Measurements from ENCODE around the gene FOXA1.

The FOXA1 gene

GRCh38 chr14:37615582-37616289, 20.7 kb upstream of the FOXA1 start:
- ATAC-seq (no peak), DNase-seq (no peak)
- Mint-ChIP-seq H3K4me3 (no peak overlapping the region), H3K9me3 (peaks cover 18 to 19% of the 10 kb centered on the region in 2 donors), H3K27me3 (peaks cover 21% of the 10 kb centered on the region), H3K4me1 (no peaks in the 10 kb centered on the region), H3K27ac (no peak overlapping the region)

DNA sequence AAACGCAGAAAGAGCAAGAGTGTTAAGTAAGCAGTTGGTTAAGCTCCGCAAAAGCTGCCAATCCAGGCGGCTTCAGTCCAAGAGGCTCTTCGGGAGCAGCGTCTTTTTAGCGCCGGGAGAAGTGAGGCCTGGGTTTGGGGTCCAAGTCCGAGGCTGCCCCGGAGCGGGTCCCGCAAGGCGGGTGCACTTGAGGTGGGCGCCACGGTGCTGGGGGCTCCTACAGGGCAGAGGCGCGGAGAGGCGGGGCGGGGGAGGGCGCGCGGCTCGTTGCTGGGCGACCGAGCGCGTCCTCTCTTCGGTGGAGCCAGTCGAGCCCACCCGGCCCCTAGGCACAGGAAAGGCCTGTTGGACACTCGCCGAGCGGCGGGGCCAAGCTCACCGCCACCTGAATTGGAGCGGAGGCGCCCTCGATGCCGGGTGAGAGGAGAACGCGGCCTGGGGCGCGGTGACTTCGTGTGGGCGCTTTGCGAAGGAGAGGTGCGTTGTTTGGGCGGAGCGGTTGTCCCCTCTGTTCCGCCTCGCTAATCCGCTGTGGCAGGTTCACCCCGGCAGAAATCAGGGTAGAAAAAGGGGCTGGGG, 16.0 kb upstream of the FOXA1 start:
- Mint-ChIP-seq H3K9me3 (peaks cover 16 to 30% of the 10 kb centered on the region in 2 donors), H3K27me3 (peaks cover 31% of the 10 kb centered on the region), H3K4me1 (no peaks in the 10 kb centered on the region), H3K4me3 (no peak overlapping the region), H3K27ac (peak overlapping the region; percentile 14 to 54)
- ATAC-seq (no peak), DNase-seq (no peak)

DNA sequence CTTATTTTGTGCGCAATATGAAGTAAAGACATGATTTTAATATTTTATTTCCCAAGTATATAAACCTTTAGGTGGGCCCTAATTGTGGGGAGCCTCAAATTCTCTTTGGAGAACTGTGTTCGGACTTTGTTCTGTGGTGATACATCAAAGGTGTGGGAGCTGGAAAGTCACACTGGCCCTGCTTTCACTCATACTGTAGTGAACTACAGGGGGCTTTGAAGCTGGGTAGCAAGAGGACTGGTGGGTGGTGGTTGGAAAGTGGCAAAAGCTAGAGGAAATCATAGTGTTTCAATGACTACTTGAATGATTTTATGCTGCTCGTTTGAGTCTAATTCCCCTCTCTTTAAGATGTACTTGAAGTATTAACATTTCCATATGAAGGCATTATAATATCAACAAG, 13.6 kb upstream of the FOXA1 start:
- Mint-ChIP-seq H3K9me3 (peaks cover 6 to 31% of the 10 kb centered on the region in 2 donors), H3K4me3 (no peak overlapping the region), H3K27ac (peak overlapping the region in 1 of 2 donors; percentile 54), H3K4me1 (no peaks in the 10 kb centered on the region), H3K27me3 (peaks cover 49% of the 10 kb centered on the region)
- no peak for ATAC-seq
- DNase-seq: no peak

GRCh38 chr14:37606678-37607077, 11.6 kb upstream of the FOXA1 start:
- H3K4me3 Mint-ChIP-seq: no peak overlapping the region
- no peak for ATAC-seq
- H3K4me1 Mint-ChIP-seq: no peaks in the 10 kb centered on the region

GRCh38 chr14:37603688-37604251, 8.7 kb upstream of the FOXA1 start:
- Mint-ChIP-seq H3K4me3 (no peak overlapping the region), H3K27ac (no peak overlapping the region), H3K9me3 (peaks cover 9 to 34% of the 10 kb centered on the region in 2 donors), H3K27me3 (peaks cover 74% of the 10 kb centered on the region), H3K4me1 (peaks cover 14% of the 10 kb centered on the region)
- ATAC-seq (no peak), DNase-seq (no peak)

More at GRCh38 chr14:37606678-37607077, 11.6 kb upstream of the FOXA1 start:
- DNase-seq: no peak
- Mint-ChIP-seq H3K9me3 (peaks cover 10 to 41% of the 10 kb centered on the region in 2 donors), H3K27ac (no peak overlapping the region), H3K27me3 (peaks cover 63% of the 10 kb centered on the region)

DNA sequence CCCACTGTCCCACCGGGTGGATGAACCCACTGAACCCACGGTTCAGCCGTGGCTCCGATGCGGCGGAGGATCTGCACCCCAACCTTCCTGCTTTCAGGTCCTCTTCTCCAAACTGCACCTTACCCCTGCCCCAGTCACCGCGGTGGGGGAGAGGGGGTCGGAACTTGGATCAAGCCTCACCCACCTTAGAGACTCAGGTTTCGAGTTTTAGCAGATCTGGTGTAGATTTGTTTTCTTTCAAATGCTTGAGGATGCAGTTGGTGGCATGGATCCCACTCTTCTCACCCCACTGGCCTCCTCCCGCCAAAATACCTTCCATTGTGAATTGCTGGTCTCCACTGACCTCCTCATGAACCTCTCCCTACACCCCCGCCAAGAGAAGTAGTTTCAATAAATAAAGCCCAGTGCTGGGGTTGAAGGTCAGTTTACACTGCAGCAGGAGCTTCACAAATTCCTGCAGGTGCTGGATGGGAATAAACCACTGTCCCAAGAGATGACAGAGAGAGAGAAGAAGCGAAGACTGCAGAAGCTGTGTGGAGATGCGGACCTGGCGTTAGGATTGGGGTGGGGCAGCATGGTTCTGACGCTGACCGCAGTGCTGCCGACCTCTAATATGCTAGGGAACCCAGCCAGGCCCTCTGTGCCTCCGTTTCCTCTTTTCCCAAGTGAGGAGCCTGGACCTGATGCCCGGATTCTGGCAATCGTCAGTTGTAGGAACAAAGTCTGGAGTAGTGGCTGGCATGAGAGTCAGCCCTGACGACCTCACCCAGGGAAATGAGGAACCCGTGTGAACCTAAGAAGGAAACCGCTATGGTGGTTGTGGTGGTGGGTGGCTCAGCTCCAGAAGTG, 7.8 kb upstream of the FOXA1 start:
- Mint-ChIP-seq H3K4me1 (peaks cover 22% of the 10 kb centered on the region), H3K27me3 (peaks cover 83% of the 10 kb centered on the region), H3K4me3 (no peak overlapping the region), H3K27ac (no peak overlapping the region), H3K9me3 (peaks cover 9 to 34% of the 10 kb centered on the region in 2 donors)
- ATAC-seq: no peak
- no peak for DNase-seq

DNA sequence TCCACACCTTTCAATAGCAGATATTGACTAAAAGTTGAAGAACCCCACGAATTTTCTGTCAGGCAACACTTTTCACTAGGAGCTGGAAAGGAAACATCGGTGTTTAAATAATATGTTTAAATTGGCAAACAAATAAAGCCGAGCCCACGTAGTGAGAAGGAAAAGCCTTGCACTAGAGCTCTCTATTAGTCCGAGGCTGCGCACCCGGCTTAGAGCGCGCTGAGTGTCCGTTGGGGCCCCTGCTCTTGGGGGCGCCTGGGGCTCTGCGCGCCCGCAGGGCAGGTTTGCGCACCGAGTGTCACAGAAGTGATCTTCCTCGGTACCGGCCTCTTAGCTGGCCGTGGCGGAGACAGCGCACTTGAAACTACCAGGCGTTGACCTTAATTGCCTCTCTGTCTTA, 6.8 kb upstream of the FOXA1 start:
- ATAC-seq: no peak
- Mint-ChIP-seq H3K27me3 (peaks cover 93% of the 10 kb centered on the region), H3K9me3 (peaks cover 9 to 34% of the 10 kb centered on the region in 2 donors), H3K4me1 (peaks cover 24% of the 10 kb centered on the region), H3K4me3 (no peak overlapping the region), H3K27ac (no peak overlapping the region)
- DNase-seq: no peak

- no peak for DNase-seq
- peaks cover 30% of the 10 kb centered on the region for H3K4me1 Mint-ChIP-seq
- H3K4me3 Mint-ChIP-seq: no peak overlapping the region
- H3K27ac Mint-ChIP-seq: peak overlapping the region in 1 of 2 donors; percentile 15
- H3K27me3 Mint-ChIP-seq: peaks cover 93% of the 10 kb centered on the region
- ATAC-seq: no peak
- peaks cover 9 to 28% of the 10 kb centered on the region in 2 donors for H3K9me3 Mint-ChIP-seq
Observed at GRCh38 chr14:37600880-37601741, 6.1 kb upstream of the FOXA1 start.

DNA sequence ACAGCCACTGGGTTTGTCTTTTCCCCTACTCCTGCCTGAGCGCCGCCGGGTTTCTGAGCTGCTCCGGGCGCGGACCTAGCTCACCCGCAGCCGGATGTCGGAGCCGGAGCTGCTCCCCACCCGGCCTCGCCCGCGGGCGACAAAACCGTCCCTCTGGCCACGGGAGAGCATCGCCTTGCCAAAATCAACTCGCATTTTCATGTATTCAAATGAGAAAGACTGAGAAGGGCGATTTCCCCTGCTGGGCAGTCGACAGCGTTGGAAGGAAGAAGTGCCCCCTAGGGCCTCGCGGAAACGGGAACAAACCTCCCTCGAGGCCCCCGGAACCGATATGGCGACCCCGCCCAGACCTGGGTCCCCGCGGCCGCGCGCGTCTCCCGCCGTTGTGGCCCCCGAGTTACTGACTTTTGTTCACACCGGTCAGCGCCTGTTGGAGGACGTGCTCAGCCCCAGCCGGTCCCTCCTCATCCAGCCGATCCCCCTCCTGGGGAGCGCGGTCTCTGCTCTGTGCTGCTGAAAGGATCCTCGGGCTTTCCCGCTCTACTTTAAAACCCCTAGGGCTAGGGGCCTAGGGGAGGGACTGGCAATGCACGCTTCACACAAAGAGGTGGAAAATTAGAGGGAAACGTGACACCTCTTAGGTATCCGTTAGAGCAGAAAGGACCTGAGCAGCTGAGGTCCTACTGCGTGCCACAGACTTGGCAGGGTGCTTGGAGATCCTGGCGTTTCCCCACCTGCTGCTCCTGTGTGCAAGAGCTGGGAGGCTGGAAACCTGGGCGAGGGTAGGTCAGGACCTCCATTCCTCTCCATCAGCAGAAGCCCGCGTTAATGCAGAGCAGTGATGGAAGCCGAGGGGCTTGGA, 4.7 kb upstream of the FOXA1 start:
- peaks cover 42% of the 10 kb centered on the region for H3K4me1 Mint-ChIP-seq
- H3K4me3 Mint-ChIP-seq: peak overlapping the region; percentile 31 to 71
- no peak for DNase-seq
- H3K9me3 Mint-ChIP-seq: peaks cover 9 to 26% of the 10 kb centered on the region in 2 donors
- ATAC-seq: no peak
- H3K27me3 Mint-ChIP-seq: peaks cover 97% of the 10 kb centered on the region
- no peak overlapping the region for H3K27ac Mint-ChIP-seq

DNA sequence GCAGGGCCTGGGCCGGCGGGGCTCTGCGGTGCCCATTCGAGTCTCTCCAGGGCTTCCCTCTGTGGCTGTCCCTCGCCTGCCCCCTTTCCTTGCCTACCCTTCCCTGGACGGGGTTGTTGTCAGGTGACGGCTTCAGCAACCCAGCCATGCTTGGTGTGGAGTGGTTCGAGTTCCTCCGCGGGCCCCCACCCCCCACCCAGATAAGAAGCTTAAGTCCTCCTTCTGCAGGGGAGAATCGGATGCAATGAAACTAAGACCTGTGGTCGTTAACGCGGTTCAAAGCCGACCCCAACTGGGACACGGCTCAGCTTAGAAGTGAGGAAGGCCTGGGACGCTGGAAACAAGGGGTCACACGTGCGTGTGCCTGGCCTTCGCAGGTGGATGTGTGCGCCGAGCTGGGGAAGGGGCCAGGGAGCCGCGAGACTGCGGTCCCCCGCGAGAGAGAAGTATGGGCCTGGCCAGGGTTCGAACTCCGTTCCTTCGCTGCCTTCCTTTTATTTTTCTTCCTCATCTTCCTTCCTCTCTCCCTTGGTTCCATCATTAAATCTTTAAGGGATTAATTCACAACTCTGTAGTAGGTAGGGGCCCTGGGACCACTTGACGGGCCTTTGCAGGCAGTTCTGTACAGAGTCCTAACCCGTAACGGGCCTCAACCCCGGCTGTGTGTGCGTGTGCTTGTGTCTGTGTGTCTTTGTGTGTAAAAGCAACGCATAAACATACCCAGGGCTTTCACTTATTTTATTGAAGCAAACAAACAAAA, 3.9 kb upstream of the FOXA1 start:
- ATAC-seq: no peak
- H3K9me3 Mint-ChIP-seq: peaks cover 9 to 22% of the 10 kb centered on the region in 2 donors
- H3K27me3 Mint-ChIP-seq: peaks cover 97% of the 10 kb centered on the region
- H3K4me1 Mint-ChIP-seq: peaks cover 49% of the 10 kb centered on the region
- peak overlapping the region; percentile 32 to 71 for H3K4me3 Mint-ChIP-seq
- no peak for DNase-seq
- peak overlapping the region in 1 of 2 donors; percentile 59 for H3K27ac Mint-ChIP-seq

DNA sequence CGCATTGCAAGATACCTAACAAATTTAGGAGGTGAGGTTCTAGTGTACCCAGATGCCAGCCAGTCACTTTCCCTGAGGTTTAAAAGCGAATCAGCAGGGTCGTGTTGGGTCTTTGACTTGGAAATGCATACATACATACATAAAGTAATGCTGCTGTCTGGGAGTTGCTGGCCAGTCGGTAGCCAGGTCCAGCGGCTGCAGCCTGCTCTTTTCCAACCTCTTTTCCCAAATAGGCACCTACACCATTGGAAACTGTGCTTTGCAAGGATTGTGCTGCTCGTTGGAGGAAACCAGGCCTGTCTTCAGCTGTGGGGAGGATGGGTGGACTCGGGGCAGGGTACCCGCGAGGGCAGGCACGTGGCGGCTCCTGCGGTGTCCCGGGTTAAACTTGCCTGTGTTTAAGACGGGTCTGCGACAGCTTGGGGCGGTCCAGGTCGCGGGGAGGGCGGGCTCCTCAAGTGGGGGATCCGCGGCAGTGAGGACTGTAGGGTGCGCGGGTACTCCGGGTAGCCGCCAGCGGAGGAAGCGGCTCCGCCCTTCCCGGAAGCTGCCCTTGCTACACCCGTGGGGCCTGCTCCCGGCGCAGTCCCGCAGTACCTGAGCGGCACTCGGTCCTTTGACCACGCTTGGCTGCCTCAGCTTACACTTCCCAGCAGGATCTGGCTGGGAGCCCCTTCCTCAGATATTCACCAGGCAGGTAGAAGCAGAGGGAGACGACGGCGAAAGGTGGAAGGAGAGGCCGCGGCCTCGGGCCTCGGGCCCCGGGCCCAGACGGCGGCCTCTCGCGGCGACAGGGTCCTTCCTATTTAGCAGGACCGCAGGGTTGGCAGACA, 3.1 kb upstream of the FOXA1 start:
- DNase-seq (no peak), ATAC-seq (no peak)
- H3K4me3 Mint-ChIP-seq: peak overlapping the region in 1 of 2 donors; percentile 48
- peaks cover 97% of the 10 kb centered on the region for H3K27me3 Mint-ChIP-seq
- H3K4me1 Mint-ChIP-seq: peaks cover 49% of the 10 kb centered on the region
- H3K9me3 Mint-ChIP-seq: peaks cover 9 to 14% of the 10 kb centered on the region in 2 donors
- H3K27ac Mint-ChIP-seq: no peak overlapping the region

- Mint-ChIP-seq H3K4me1 (peaks cover 55% of the 10 kb centered on the region), H3K27me3 (peaks cover 97% of the 10 kb centered on the region), H3K27ac (no peak overlapping the region), H3K9me3 (peaks cover 6 to 11% of the 10 kb centered on the region in 2 donors), H3K4me3 (no peak overlapping the region)
- no peak for DNase-seq
- no peak for ATAC-seq
Observed at GRCh38 chr14:37597538-37597913, 2.5 kb upstream of the FOXA1 start.

Measured in stimulated activated naive CD8-positive, alpha-beta T cell treated with anti-CD3 and anti-CD28 coated beads, Interleukin-15, amount 100 ng/mL, for 72 hours (primary cell).